CD4-positive, alpha-beta T cell treated with Interleukin-12 subunit alpha and Interleukin-12 subunit beta, for 1 hour (primary cell): Measurements from ENCODE around the gene SPRED1.

Source experiments
- DNase-seq: peaks from one replicate; pipeline ENCODE4 v3.0.0-alpha.2; 2020

Gene SPRED1

DNA sequence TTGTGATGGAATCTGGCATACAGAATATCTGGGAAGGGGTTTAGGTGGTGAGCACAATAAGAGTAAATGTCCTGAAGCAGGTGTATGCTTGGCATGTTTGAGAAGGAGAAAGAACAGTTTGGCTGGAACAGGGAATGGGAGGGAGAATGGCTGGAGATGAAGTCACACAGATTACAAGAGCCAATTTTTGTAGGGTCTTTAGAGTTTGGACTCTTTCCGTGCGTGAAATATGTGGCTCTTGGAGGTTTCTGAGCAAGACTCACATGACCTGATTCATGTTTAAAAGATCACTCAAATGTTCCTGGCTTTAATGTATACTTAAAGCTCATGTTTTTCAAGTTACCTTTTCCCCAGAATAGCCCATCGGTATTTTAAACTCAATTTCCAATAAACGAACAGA, 32.8 kb downstream of the SPRED1 start:
- DNase-seq = no peak

DNA sequence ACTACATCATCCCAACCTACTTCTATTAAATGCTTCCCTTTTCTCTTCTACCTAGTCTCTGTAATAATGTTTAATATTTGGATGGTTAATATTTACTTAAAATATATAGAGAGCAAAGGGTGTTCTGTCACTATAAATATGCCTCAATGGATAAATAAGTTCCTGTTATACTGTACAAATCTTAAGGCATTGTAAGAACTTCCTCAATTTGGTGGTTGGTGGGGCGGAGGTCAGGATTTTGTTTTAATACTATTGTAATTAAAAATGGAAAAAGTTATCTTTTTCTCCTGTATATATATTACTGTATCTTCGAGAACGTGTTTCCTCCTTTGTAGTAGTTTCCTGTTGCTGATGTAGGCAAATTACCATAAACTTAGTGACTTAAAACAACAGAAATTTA, 41.5 kb downstream of the SPRED1 start:
- no peak for DNase-seq

DNA sequence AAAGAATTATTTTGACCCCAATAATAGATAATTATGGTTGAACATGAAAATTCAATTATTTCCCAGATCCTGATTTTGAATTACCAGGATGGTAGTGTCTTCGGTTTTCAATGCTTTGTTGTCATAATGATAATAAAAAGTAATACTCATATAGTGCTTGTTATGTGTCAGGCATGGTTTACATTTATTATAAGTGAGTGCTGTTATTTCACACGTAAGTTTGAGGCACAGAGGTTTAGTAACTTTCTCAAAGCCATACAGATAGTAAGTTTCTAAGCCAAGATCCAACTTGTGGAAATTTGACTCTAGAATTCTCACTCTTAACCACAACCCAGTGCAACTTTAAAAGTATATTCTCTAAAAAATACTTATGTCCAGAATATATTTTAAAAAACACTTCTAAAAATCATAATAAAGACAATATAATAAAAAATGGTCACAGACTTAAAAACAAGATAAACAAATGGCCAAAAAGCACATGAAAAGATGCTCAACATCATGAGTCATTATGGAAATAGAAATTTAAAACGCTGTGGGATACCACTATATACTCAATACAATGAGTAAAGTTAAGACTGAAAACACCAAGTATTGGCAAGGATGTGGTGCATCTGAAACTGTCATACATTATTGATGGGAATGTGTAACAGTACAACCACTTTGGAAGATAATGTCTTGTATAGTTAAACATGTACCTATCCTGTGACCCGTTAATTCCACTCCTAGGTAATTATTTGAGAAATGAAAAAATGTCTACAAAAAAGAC, 45.2 kb downstream of the SPRED1 start:
- DNase-seq = no peak

DNA sequence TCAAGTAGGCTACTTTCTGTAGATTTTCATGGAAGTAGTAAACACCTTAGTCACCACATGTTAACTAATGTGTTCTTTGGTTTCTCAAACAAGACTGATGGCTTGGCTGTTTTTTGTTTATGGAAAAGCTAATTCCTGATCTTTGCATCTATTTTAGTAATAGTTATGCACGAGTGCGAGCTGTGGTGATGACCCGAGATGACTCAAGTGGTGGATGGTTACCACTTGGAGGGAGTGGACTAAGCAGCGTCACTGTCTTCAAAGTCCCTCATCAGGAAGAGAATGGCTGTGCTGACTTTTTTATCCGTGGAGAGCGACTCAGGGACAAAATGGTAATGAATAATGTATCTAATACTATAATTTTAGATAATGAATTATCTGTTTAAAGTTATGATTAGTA, 46.6 kb downstream of the SPRED1 start:
- no peak for DNase-seq

DNA sequence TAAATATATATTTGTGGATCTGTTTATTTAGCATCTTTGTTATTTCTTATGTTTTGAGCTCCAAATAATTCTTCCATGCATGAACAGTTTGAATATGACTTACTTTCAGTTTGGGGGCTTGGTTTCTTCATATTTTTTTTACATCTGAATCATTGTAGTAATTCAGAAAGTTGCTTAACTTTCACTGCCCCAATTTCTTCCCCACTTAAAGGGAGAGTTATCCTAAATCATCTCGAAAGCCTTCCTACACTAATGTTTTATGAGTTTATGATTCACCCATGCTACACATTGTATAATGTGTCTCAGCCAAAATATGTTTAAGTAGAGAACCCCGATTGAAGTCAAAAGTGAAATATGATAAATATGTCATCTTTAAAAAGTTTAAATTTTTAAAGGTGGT, 47.8 kb downstream of the SPRED1 start:
- no peak for DNase-seq

DNA sequence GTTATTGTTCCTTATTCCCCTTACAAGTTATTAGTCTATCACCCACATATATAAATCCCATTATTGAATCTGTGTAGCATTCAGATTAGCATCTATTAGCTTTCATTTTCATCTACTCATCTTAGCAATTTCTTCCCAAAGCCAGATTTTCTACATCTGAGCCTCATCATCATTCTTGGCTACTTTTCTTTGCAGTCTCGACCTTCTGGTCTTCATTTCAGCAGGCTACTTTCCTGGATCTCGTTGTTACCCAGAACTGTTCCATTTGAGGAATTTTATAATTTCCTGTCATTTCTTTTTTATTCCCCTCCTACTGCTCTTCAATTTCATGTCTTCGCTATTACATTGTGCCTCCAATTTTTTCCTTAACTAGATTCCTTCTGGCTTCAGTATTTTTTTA, 51.8 kb downstream of the SPRED1 start:
- no peak for DNase-seq

DNA sequence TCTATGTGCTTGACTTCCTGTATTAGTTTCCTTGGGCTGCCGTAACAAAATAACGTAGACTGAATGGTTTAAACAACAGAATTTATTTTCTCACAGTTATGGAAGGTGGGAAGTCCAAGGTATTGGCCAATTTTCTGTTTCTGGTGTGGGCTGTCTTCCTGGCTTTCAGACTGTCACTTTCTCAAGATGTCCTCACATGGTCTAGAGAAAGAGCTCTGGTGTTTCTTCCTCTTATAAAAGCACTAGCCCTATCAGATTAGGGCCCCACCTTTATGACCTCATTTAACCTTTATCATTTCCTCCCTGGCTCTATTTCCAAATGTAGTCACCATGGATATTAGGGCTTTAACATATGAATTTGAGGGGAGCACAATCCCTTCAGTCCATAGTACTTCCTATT, 54.6 kb downstream of the SPRED1 start:
- DNase-seq = no peak

DNA sequence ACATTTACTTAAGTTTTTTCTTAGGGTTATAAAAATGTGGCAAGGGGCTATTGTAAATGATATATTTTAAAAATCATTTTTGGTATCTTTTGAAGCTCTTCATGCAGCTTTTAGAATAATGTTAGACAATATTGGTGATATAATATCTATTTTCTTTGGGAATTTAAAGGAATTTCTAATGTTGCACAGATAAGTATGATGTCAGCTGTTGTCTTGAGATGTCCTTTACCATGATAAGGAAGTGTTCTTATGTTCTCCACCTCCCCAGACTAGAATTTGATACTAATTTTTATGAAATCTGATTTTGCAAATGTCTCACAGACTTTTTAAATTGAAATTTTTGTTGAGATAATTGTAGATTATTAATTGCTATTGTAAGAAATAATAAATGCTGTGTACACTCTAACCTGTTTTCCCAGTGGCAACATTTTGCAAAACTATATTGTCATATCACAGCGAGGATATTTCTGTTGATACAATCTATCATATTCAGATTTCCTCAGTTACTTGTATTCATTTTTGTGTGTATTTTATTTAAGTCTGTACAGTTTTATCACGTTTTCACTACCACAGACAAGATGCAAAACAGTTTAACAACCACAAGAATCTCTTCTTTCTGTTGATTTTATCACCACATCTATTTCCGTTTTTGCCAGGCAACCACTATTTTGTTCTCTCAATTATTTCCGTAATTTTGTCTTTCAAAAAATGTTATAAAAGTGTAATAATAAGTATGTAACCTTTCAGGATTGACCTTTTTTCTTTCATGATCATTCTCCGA, 55.4 kb downstream of the SPRED1 start:
- no peak for DNase-seq

DNA sequence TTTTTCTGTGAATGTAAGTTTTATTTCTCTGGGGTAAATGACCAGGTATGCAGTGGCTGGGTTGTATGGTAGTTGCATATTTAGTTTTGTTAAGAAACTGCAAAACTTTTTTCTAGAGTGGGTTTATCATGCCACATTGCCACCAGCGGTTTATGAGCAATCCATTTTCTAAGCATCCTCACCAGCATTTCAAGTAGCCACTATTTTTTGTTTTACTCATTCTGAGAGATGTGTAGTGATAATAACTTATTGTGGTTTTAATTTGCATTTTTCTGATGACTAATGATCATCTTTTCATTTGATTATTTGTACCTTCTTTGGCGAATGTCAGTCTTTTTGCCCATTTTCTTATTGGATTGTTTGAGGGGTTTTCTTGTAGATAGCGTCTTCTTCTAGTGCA, 56.2 kb downstream of the SPRED1 start:
- no peak for DNase-seq

DNA sequence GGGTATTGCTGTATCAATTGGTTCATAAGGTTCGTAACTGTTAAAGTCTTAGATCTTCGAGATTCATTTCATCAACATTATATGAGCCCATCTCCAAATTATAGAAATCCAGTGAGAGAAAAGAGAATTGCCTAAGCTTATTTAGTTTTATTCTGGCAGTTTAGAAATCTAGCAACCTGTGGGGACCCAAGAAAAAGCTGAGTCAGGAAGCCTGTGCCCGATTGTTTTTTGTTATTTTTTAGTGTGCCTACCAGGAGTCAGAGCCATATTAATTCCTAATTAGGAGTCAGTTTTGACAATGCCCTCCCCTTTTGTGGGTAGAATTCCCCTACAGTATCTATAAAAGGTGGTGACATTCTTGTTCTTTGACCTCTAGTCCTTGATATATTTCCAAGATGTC, 59.6 kb downstream of the SPRED1 start:
- DNase-seq = no peak

DNA sequence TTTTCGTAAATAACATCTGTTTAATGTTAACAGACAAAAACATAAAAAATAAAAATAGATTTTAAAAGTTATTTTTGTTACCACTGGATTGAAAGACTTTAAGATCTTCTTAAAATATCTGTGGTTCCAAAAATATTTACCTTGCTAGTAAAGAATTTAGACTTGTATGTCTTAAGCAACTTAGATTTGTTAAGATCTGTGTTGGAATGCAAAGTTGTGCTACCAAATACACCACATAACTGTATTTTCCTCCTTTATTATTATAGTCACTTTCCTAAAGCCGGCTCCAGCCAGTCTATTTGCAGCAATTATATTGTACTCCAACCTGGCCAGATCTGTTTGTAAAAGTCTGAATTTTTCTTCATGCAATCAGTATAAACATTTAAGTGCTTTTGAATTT, 63.7 kb downstream of the SPRED1 start:
- no peak for DNase-seq

DNA sequence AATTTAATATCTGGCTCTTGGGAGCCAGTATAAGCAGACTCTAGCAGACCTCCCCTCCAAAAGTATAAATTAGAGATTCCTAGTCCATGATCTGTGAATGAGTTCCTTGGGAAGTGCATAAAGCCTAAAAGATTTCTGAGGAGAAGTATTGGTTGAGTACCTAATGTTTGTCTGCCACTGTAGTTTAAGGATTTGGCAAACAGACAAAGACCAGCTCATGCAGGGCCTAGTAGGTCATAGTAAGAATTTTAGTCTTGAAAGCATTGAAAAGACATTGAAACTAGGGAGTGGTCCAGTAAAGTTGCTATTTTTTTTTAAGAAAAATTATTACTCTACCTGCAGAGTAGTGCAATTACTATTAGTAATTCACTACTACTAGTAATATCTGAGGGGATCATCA, 67.5 kb downstream of the SPRED1 start:
- DNase-seq = no peak

DNA sequence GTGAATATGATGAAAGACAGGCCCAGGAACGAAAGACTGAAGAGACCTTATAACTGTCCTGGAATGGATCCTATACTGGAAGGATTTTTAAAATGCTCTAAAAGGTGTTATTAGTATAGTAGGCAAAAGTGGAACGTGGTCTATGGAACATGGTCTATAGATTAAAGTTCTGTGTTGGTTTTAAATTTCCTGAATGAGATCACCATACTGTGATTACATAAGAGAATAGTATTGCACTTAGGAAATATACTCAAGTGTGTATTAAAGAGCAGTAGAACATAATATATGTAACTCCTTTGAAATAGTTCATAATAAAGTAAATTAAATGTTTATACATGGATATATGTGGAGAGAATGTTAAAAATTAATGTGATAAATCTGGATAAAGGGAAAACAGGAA, 68.2 kb downstream of the SPRED1 start:
- no peak for DNase-seq

DNA sequence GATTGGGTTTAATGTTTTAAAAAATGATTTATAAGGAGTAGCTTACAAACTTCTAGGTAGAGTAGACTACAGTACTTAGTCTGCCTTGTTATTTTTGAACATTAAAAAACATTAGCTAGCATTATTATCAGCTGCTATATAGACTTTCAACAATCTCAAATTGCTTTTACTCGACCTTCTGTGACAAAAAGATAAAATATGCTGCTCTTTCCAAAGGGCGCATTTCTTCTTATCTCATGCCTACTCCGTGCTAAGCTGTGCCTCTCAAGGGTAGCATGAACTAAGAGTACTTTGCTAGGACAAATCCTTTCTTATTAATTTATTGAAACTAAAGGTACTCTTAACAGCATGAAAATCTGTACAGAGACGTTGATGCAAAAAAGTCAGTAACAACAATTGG, 71.3 kb downstream of the SPRED1 start:
- DNase-seq = no peak

DNA sequence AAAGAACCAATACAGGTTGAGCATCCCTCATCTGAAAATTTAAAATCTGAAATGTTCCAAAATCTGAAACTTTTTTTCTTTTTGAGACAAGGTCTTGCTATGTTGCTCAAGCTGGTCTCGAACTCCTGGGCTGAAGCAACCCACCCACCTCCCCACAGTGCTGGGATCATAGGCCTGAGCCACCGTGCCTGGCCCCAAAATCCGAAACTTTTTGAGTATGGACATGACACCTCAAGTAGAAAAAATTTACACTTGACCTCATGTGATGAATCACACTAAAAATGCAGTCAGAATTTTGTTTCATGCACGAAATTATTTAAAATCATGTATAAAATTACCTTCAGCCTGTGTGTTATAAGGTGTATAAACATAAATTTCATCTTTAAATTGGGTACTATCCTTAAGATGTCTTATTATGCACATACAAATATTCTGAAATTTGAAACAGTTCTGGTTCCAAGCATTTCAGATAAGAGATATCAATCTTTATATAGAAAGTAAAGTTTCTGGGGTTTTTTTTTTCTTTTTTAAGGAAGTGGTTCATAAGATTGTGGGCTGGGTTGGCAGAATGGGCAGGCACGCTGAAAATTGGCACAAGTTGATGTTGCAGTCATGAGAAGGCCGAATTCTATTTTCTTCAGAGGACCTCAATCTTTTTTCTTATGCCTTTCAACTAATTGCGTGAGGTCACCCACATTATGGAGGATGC, 72.5 kb downstream of the SPRED1 start:
- no peak for DNase-seq

DNA sequence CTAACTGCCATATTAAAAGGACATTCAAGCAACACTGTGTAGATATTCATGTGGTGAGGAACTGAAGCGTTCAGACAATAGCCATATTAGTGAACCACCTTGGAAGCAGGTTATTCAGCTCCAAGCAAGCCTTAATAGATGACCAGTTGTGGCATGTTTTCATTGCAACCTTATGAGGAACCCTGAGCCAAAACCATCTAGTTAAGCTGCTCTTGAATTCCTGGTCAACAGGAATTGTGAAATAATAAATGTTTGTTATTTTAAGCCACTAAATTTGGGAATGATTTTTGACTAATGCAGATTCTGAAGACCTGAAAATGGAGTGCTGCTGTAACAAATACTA, 73.0 kb downstream of the SPRED1 start:
- DNase-seq = no peak

DNA sequence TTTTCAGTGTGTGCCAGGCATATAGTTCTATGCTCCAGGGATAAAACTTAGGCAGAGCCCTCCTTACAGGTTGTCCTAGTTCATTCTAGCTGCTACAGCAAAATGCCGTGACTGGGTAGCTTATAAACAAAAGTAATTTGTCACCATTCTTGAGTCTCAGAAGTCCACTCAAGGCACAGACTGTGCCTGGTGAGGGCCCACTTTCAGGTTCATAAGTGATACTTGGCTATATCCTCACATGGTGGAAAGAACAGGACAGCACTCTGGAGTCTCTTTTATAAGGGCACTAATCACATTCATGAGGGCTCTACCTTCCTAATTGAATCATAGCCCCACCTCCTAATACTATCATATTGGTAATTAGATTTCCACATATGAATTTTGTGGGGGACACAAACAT, 80.1 kb downstream of the SPRED1 start:
- DNase-seq = no peak

DNA sequence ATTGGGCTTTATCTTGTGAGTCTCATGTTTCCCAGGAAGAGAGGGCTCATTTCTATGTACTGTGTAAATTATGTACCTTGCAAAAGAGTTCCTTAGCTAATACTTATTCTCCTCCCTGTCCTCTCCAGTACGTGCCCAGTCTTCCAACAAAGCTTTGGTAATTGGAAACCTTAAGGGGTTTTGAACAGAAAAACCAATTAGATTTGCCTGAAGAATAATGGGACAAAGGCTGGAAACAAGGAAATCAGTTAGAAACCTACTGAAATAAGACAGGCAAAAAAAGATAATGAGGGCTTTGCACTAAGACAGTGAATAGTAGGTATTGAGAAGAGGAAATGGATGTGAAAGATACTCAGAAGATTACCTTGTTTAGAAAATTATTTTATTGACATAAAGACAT, 82.5 kb downstream of the SPRED1 start:
- no peak for DNase-seq

DNA sequence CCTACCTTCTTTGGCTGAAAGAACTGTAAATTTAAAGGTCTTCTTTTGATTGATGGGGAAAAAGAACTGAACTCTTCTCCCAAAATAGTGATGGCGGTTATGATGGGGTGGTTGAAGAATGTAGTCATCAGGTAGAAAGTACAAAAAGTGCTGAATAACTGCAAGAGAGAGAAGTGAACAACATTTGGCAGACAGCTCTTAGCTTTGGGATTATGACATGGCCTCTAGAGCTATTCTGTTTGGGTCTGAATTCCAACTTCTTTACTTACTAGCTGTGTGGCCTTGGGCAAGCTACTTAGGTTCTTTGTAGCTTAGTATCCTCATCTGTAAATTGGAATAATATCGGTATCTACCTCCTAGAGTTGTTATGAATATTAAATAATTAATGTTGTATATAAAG, 91.7 kb downstream of the SPRED1 start:
- no peak for DNase-seq

DNA sequence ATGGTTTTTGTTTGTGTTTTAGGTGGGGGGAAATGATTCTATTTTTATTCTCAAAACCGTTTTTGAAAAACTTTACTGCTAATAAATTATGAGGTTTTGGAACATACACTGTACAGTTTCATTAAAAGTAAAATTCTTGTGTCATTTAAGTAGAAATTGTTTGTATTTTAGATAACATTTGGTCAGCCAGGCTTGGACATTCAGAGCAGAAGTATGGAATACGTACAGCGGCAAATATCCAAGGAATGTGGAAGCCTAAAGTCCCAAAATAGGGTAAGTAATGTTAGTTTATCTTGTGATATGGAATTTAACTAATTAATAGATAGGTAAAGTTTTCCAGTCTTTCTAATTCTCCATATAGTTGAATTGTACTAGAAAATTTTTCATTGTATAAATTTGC, 96.6 kb downstream of the SPRED1 start:
- DNase-seq = no peak

DNA sequence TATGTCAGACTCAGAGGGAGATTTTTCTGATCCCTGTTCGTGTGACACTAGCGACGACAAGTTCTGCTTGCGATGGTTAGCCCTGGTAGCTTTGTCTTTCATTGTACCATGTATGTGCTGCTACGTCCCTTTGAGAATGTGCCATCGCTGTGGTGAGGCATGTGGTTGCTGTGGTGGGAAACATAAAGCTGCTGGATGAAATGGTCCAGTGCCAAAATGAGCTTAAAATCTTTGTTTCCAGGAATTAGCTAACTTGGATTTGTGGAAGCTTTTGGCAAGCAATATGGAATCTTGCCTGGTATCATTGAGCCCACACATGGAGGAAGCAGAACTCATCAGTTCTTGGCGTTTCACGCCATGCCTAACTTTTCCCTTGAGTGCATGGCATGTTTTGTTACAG, 98.8 kb downstream of the SPRED1 start:
- no peak for DNase-seq

DNA sequence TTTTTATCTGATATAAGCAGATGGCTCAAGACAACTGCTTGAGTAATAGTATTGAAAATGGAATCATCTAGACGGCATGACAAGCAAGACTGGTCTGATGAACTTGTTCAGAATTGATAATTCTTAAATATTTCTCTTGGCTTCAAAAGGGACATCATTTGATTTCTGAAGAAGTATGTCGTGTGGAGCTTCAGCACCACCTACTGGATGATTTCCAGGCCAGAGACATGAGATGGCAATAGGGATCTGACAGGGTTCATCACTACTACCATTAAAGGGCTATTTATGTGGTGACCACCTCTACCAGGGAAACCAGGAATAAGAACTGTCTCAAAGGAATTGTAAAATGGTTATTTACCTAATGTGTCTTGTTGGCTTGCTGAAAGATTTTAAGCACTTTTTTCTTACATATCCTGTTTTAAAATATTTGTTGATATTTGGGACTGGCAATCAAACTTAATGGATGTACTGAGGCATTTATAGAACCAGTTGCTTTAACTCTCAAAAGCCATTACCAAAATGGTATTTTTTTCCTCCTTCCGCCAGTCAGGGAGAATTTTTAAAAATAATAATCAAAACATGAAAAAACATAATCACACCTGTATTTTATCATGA, 101.8 kb downstream of the SPRED1 start:
- DNase-seq = peak; percentile 63

DNA sequence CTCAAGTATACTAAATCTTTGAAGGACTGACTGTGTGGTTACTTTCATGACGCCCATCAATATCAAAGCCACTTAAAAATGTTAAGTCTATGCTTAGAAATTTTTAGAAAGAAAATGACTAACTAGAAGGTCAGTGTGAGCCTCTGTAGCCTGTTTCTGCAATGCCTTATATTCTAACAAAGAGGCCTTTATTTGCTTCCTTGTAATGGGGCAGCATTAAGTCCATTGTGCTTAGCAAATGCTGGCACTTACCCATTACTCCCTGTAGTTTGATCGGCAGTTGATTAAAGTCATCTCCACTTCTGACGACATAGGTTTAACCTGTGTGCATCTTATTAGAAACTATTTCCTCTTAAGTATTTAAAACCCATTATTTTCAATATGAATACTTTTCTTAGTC, 109.7 kb downstream of the SPRED1 start:
- no peak for DNase-seq

DNA sequence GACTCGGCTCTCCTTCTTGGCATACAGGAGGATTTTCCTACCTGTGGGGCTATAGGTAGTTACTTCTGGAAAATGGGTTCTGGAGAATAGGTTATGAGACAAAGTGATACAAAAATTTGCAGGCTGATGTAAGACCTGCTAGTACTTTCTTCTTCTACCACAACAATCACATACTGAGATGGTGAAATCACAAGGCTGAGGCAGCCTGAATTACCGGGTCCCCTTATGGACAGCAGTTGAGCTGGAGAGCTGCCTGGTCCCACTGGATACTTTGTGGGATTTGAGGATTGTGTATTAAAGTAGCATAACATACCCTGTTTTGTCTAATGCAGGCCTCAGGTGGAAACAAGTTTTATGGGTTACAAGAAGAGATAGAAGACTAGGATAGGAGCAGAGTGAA, 114.8 kb downstream of the SPRED1 start:
- DNase-seq = no peak
